ENCODE data around the gene ARHGEF10L.

The ARHGEF10L gene

DNA sequence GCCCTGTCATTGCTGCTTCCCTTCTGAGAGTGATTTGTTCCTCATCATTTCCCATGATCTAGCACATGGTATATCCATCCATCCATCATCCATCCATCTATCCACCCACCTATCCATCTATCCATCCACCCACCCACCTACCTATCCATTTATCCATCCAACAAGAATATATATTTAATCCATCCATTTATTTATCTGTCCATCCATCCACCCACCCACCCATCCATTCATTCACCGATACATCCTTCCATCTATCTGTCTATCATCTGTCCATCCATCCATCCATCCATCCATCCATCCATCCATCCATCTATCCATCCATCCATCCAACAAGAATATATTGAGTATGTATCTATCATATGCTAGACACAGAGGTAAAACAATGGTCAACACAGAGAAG, 115.7 kb downstream of the ARHGEF10L start:
- DNase-seq (ENCODE audit: insufficient read length, low spot score) (no peak), FAIRE-seq (no peak)
- TF ChIP-seq TAF1 (IDR thresholded peaks at IDR 0.05; ENCODE audit: low read depth, low read length) (no peak), SPI1 (IDR thresholded peaks at IDR 0.05; ENCODE audit: low read depth, low read length) (no peak), POU2F2 (IDR thresholded peaks at IDR 0.05; ENCODE audit: low read depth, low read length) (no peak), POLR2A (IDR thresholded peaks at IDR 0.05; ENCODE audit: low read depth, low read length) (no peak), POLR2AphosphoS5 (IDR thresholded peaks at IDR 0.05; ENCODE audit: low read depth, low read length) (no peak), PAX5 (IDR thresholded peaks at IDR 0.05; ENCODE audit: insufficient read depth, low read length, severe bottlenecking) (no peak)

DNA sequence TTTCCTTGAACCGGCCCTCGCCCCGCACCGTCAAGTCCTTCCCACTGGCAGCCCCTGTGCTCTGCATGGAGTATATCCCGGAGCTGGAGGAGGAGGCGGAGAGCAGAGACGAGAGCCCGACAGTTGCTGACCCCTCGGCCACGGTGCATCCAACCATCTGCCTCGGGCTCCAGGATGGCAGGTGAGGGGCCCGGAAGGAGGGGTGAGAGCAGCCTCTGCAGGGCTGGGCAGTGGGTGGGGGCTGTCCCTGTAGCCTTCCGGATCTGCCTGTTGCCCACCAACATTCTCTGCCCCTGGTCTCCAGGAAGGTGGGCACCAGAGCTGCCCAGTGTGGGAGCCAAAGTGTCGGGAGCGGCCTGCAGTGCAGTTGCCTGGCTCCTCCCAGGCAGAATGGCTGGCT, 116.4 kb downstream of the ARHGEF10L start:
- DNase-seq (ENCODE audit: insufficient read length, low spot score) (no peak), FAIRE-seq (no peak)
- TF ChIP-seq TAF1 (IDR thresholded peaks at IDR 0.05; ENCODE audit: low read depth, low read length) (no peak), POLR2A (IDR thresholded peaks at IDR 0.05; ENCODE audit: low read depth, low read length) (no peak), PAX5 (IDR thresholded peaks at IDR 0.05; ENCODE audit: insufficient read depth, low read length, severe bottlenecking) (no peak), SPI1 (IDR thresholded peaks at IDR 0.05; ENCODE audit: low read depth, low read length) (no peak), POU2F2 (IDR thresholded peaks at IDR 0.05; ENCODE audit: low read depth, low read length) (no peak)

DNA sequence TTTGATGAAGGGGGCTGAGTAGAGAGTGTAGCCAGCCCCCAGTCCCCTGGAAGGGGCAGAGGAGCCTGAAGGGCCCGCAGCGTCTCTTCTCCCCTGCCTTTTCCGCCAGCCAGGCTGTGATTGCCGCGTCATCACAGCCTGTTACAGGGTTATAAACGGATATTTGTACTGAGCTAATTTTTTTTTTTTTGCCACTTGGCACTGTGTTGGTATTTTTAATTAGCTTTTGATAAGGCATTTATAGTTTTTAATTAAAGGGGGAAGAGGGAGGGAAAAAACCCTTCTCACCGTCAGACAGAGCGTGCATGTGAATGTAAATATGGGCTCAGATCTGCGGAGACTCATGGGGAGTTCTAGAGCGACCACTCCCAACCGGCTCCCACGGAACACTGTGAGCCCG, 117.9 kb downstream of the ARHGEF10L start:
- TF ChIP-seq POU2F2 (IDR thresholded peaks at IDR 0.05; ENCODE audit: low read depth, low read length) (no peak), TAF1 (IDR thresholded peaks at IDR 0.05; ENCODE audit: low read depth, low read length) (no peak), PAX5 (IDR thresholded peaks at IDR 0.05; ENCODE audit: insufficient read depth, low read length, severe bottlenecking) (no peak), SPI1 (IDR thresholded peaks at IDR 0.05; ENCODE audit: low read depth, low read length) (no peak), POLR2AphosphoS5 (IDR thresholded peaks at IDR 0.05; ENCODE audit: low read depth, low read length) (no peak), POLR2A (IDR thresholded peaks at IDR 0.05; ENCODE audit: low read depth, low read length) (no peak)
- no peak for FAIRE-seq

DNA sequence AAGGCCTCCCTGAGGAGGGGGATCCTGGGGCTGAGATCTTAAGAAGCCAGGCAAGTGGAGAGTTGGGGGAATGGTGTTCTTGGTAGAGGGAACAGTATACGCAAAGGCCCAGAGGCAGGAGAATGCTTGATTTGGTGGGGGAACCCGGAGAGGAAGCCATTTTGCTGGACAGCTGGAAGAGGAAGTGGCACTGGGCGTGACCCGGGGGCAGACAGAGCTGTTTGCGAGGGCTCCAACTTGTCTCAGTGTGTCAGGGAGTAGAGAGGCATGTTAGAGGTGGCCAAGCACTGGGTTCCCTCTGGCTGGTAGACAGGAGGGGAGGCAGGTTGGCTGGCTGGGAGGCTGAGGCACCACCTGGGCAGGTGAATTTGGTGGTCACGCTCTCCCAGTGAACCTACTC, 119.3 kb downstream of the ARHGEF10L start:
- TF ChIP-seq SPI1 (IDR thresholded peaks at IDR 0.05; ENCODE audit: low read depth, low read length), result peak; percentile 64
- no peak for TF ChIP-seq TAF1 (IDR thresholded peaks at IDR 0.05; ENCODE audit: low read depth, low read length)
- FAIRE-seq (no peak), DNase-seq (ENCODE audit: insufficient read length, low spot score) (no peak)

More for the DNA sequence above, 117.9 kb downstream of the ARHGEF10L start:
- DNase-seq (ENCODE audit: insufficient read length, low spot score), result no peak

DNA sequence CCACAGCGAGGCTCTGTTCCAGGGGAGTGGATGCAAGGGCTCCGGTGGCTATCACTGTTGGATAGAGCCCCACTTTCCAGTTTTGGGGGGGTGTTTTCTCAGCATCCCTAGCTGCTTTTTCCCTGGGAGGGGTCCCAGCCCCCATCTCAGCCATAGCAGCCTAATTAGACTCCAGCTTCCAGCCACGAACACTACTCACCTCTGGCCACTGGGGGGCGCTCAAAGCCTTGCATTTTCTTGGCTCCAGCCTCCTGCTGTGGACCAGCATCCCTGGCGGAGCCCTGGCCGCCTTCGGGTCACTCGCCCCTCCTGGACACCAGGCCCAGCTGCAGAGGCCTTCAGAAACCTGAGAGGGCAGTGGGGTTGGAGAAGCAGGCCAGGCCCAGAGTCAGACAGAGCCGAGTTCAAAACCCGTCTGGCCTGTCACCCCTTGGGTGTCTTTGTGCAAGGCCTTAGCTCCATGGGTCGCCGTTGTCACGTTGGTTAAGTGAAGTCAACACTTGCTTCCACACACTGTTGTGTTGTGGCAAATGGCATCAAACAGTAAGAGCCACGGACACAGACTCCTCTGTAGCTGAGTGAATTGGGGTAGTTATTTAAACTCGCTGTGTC, 122.2 kb downstream of the ARHGEF10L start:
- peak; percentile 88 for DNase-seq (ENCODE audit: insufficient read length, low spot score)
- FAIRE-seq, result peak; percentile 68
- no peak for TF ChIP-seq POLR2A (IDR thresholded peaks at IDR 0.05; ENCODE audit: low read depth, low read length)
- TF ChIP-seq POU2F2 (IDR thresholded peaks at IDR 0.05; ENCODE audit: low read depth, low read length), result peak; percentile 8; the same call in 1 of the 2 replicates
- no peak for TF ChIP-seq SPI1 (IDR thresholded peaks at IDR 0.05; ENCODE audit: low read depth, low read length)

DNA sequence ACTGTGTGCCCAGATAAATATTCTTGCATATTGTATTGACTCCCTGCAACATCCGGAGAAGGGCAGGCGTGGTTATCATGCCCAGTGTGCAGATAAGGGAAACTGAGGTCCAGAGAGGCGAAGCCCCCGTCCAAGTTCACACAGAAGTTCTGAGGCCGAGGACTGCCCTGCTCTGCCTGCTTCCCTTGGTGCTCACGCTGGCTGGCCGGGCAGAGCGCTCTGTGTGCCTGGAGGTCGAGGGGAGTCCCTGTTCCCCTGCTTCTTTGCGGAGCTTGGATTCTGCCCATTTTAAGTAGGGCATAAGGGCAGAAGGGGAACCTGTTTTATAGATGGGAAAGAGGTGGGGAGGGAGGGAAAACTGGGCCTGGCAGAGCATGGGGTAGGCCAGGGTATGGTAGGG, 122.8 kb downstream of the ARHGEF10L start:
- TF ChIP-seq POLR2A (IDR thresholded peaks at IDR 0.05; ENCODE audit: low read depth, low read length) (no peak), PAX5 (IDR thresholded peaks at IDR 0.05; ENCODE audit: insufficient read depth, low read length, severe bottlenecking) (no peak), SPI1 (IDR thresholded peaks at IDR 0.05; ENCODE audit: low read depth, low read length) (no peak), TAF1 (IDR thresholded peaks at IDR 0.05; ENCODE audit: low read depth, low read length) (no peak), POU2F2 (IDR thresholded peaks at IDR 0.05; ENCODE audit: low read depth, low read length) (no peak), POLR2AphosphoS5 (IDR thresholded peaks at IDR 0.05; ENCODE audit: low read depth, low read length) (no peak)
- no peak for DNase-seq (ENCODE audit: insufficient read length, low spot score)
- FAIRE-seq, result no peak

DNA sequence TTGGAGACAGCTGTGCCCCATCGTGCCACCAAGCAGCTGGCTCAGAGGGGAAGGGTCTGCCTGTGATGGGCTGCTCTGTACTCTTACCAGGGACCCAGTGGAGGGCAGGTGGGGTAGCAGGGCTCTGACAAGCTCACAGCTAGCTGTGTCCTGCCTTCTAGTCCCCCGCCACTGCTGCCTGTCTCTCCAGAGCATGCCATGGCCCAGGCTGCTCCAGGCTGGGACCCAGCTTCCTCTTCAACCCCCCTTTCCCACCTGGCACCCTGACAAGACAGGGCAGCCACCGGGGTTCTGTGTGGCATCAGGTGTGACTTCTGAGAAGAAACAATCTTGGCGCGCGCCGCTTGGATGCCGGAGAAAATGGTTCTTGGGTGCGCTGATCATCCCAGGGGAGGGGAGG, 123.3 kb downstream of the ARHGEF10L start:
- no peak for DNase-seq (ENCODE audit: insufficient read length, low spot score)
- TF ChIP-seq POLR2A (IDR thresholded peaks at IDR 0.05; ENCODE audit: low read depth, low read length) (no peak), POLR2AphosphoS5 (IDR thresholded peaks at IDR 0.05; ENCODE audit: low read depth, low read length) (no peak), SPI1 (IDR thresholded peaks at IDR 0.05; ENCODE audit: low read depth, low read length) (no peak), TAF1 (IDR thresholded peaks at IDR 0.05; ENCODE audit: low read depth, low read length) (no peak), PAX5 (IDR thresholded peaks at IDR 0.05; ENCODE audit: insufficient read depth, low read length, severe bottlenecking) (no peak), POU2F2 (IDR thresholded peaks at IDR 0.05; ENCODE audit: low read depth, low read length) (no peak)

DNA sequence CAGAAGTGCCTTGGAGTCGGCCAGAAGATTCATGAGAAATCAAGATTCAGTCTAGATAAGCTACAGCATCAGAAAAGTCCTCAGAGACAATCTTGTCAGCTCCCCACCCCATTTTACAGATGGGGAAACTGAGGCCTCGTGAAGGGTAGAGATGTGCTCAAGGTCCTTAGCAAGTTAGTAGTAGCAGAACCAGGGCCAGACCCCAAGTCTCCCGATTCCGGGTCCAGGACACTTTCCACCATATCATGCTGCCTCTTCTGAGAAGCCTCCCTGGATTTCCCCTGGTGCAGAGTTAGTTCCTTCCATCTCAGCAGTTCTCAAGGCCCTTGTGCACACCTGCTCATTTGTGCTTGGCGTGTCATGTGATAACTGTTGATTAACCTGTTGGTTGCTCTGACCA, 124.1 kb downstream of the ARHGEF10L start:
- DNase-seq (ENCODE audit: insufficient read length, low spot score) (no peak), FAIRE-seq (no peak)
- TF ChIP-seq PAX5 (IDR thresholded peaks at IDR 0.05; ENCODE audit: insufficient read depth, low read length, severe bottlenecking) (no peak), POU2F2 (IDR thresholded peaks at IDR 0.05; ENCODE audit: low read depth, low read length) (no peak), SPI1 (IDR thresholded peaks at IDR 0.05; ENCODE audit: low read depth, low read length) (no peak), POLR2A (IDR thresholded peaks at IDR 0.05; ENCODE audit: low read depth, low read length) (no peak), TAF1 (IDR thresholded peaks at IDR 0.05; ENCODE audit: low read depth, low read length) (no peak), POLR2AphosphoS5 (IDR thresholded peaks at IDR 0.05; ENCODE audit: low read depth, low read length) (no peak)

More for the DNA sequence above, 123.3 kb downstream of the ARHGEF10L start:
- FAIRE-seq, result no peak

DNA sequence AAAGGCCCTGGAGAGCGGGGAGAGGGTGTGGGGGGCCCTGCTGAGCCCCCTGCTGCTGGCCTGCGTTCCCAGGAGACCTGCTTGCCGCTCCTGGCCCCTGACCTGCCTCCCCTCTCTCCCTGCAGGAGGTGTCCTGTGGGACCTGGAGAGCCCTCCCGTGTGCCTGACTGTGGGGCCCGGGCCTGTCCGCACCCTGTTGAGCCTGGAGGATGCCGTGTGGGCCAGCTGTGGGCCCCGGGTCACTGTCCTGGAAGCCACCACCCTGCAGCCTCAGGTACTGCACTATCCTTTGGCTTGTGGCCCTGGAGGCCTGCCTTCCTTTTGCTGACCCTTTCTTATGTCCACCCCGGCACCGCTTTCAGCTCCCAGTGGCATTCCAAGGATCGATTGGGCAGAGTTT, 124.8 kb downstream of the ARHGEF10L start:
- TF ChIP-seq TAF1 (IDR thresholded peaks at IDR 0.05; ENCODE audit: low read depth, low read length), result no peak
- no peak for TF ChIP-seq SPI1 (IDR thresholded peaks at IDR 0.05; ENCODE audit: low read depth, low read length)
- no peak for TF ChIP-seq POU2F2 (IDR thresholded peaks at IDR 0.05; ENCODE audit: low read depth, low read length)
- TF ChIP-seq POLR2AphosphoS5 (IDR thresholded peaks at IDR 0.05; ENCODE audit: low read depth, low read length), result no peak
- TF ChIP-seq PAX5 (IDR thresholded peaks at IDR 0.05; ENCODE audit: insufficient read depth, low read length, severe bottlenecking), result no peak
- DNase-seq (ENCODE audit: insufficient read length, low spot score) (no peak), FAIRE-seq (no peak)

DNA sequence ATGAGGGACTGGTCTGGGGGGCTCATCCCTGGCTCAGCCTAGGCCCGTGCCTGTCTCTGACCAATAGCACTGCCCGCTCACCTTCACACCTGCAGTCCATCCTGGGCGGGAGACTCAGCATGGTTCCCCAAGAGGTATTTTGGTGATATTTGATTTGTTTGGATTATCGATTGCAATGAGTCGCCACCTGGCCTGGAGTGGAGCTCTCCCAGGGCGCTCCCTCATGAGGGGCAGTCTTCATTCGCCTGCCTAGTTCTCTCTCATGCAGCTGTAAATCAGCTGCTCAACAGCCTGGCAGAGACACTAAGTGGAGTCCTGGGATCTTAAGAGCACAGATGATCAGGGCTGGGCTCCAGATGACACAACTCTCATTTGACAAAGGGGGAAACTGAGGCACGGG, 125.6 kb downstream of the ARHGEF10L start:
- TF ChIP-seq SPI1 (IDR thresholded peaks at IDR 0.05; ENCODE audit: low read depth, low read length), result no peak
- TF ChIP-seq TAF1 (IDR thresholded peaks at IDR 0.05; ENCODE audit: low read depth, low read length), result no peak
- no peak for TF ChIP-seq POLR2A (IDR thresholded peaks at IDR 0.05; ENCODE audit: low read depth, low read length)
- TF ChIP-seq POU2F2 (IDR thresholded peaks at IDR 0.05; ENCODE audit: low read depth, low read length), result no peak
- TF ChIP-seq POLR2AphosphoS5 (IDR thresholded peaks at IDR 0.05; ENCODE audit: low read depth, low read length), result no peak
- TF ChIP-seq PAX5 (IDR thresholded peaks at IDR 0.05; ENCODE audit: insufficient read depth, low read length, severe bottlenecking), result no peak
- no peak for FAIRE-seq

More for the DNA sequence above, 125.6 kb downstream of the ARHGEF10L start:
- no peak for DNase-seq (ENCODE audit: insufficient read length, low spot score)
